Measurements from ENCODE around the gene RPL13A. TPM values are rescaled to one million over a fixed set of nuclear protein-coding genes. Genes with fewer than 3 reads are reported as not detected.
A peak's percentile ranks its signal among the peaks of the same experiment; 100 is the strongest.

RPL13A gene
- total and polyA plus RNA-seq, 2 of the 13 experiments (the other 11 are each of a cell fraction or from before 2014, with no cell fraction given) = 2,601 to 3,407 TPM

- TF ChIP-seq FOXC1 (CRISPR knock-in tag; IDR thresholded peaks at IDR 0.05; ENCODE audit: borderline replicate concordance) = peak; percentile 33; the same call in 1 of the 2 replicates
- peak; percentile 83; the same call in 1 of the 2 replicates for TF ChIP-seq YEATS4 (CRISPR knock-in tag; IDR thresholded peaks at IDR 0.05; ENCODE audit: borderline replicate concordance)
- TF ChIP-seq BORCS8-MEF2B (CRISPR knock-in tag; IDR thresholded peaks at IDR 0.05) = no peak
- no peak for TF ChIP-seq SOX13 (IDR thresholded peaks at IDR 0.05)
- no peak; a peak in 1 of 4 replicates for TF ChIP-seq SOX13 (CRISPR knock-in tag; conservative IDR thresholded peaks at IDR 0.05 in 1 of 2, IDR thresholded peaks at IDR 0.05 in 1 of 2)
- TF ChIP-seq SP1 (IDR thresholded peaks at IDR 0.05) = no peak
- peak; percentile 57 for TF ChIP-seq SP1 (CRISPR knock-in tag; IDR thresholded peaks at IDR 0.05)
- no peak for TF ChIP-seq KDM1A (CRISPR knock-in tag; IDR thresholded peaks at IDR 0.05)
- TF ChIP-seq HIC2 (CRISPR knock-in tag; IDR thresholded peaks at IDR 0.05; ENCODE audit: low read depth) = no peak
- TF ChIP-seq NFE2L1 (CRISPR knock-in tag; IDR thresholded peaks at IDR 0.05; ENCODE audit: borderline replicate concordance) = no peak
- TF ChIP-seq YEATS2 (CRISPR knock-in tag; IDR thresholded peaks at IDR 0.05; ENCODE audit: borderline replicate concordance) = peak; percentile 88
- no peak; the same call in 1 of the 2 replicates for TF ChIP-seq ZNF331 (CRISPR knock-in tag; IDR thresholded peaks at IDR 0.05)
- TF ChIP-seq POLR2AphosphoS5 (IDR thresholded peaks at IDR 0.05; ENCODE audit: low read depth, low read length) = peak; percentile 99
- no peak for TF ChIP-seq ZNF17 (CRISPR knock-in tag; IDR thresholded peaks at IDR 0.05)
- no peak; the same call in none of the 2 replicates for TF ChIP-seq KAT7 (CRISPR knock-in tag; IDR thresholded peaks at IDR 0.05; ENCODE audit: borderline replicate concordance)
- no peak for TF ChIP-seq HES4 (CRISPR knock-in tag; IDR thresholded peaks at IDR 0.05; ENCODE audit: borderline replicate concordance)
- no peak for TF ChIP-seq ZNF256 (CRISPR knock-in tag; conservative IDR thresholded peaks at IDR 0.05)
- no peak for TF ChIP-seq ZNF747 (CRISPR knock-in tag; IDR thresholded peaks at IDR 0.05; ENCODE audit: borderline replicate concordance)
- TF ChIP-seq PATZ1 (CRISPR knock-in tag; IDR thresholded peaks at IDR 0.05) = no peak
- no peak for TF ChIP-seq ZSCAN20 (CRISPR knock-in tag; IDR thresholded peaks at IDR 0.05; ENCODE audit: borderline replicate concordance)
- no peak for TF ChIP-seq ZBTB1 (CRISPR knock-in tag; IDR thresholded peaks at IDR 0.05; ENCODE audit: borderline replicate concordance)
- 0 out of 2 replicates have a peak, but pooled peaks have one; percentile 27 for TF ChIP-seq PAXIP1 (CRISPR knock-in tag; conservative IDR thresholded peaks at IDR 0.05)
- peak; percentile 83 for TF ChIP-seq KAT8 (CRISPR knock-in tag; IDR thresholded peaks at IDR 0.05)
- no peak for TF ChIP-seq ZNF737 (CRISPR knock-in tag; IDR thresholded peaks at IDR 0.05; ENCODE audit: borderline replicate concordance)
Measured at GRCh38 chr19:49453013-49453756, 34.2 kb upstream of the RPL13A start, which contains the start of gene ALDH16A1 (continued).

Data from HepG2 (cell line).